Liver (tissue), 9 donors: ENCODE results near the gene OTUD3. TPM values are rescaled to one million over a fixed set of nuclear protein-coding genes. Genes with fewer than 3 reads are reported as not detected.

ENCODE experiments used
- DNase-seq: peaks from one replicate; pipeline ENCODE4 v3.0.0-alpha.2; 2017; ENCODE audit warnings: low spot score
- H3K27ac ChIP-seq, 2 donors: one replicate each; pipeline ENCODE4 v1.7.0; 2013; ENCODE audit warnings: inconsistent platforms in 2 of 2, low read length in 2 of 2, control low read depth in 1 of 2, low read depth in 1 of 2, mild to moderate bottlenecking in 1 of 2
- H3K27me3 ChIP-seq, 4 donors: one replicate each; pipeline versions ENCODE4 v1.6.1 to v1.7.0; 2013; ENCODE audit warnings: low read length in 3 of 4, inconsistent platforms in 1 of 4, mild to moderate bottlenecking in 1 of 4, moderate library complexity in 1 of 4; ENCODE audit not compliant: control insufficient read depth in 4 of 4, insufficient read depth in 4 of 4
- H3K36me3 ChIP-seq, 4 donors: one replicate each; pipeline versions ENCODE4 v1.6.1 to v1.7.0; 2013; ENCODE audit warnings: low read length in 3 of 4, mild to moderate bottlenecking in 3 of 4, low read depth in 1 of 4, moderate library complexity in 1 of 4; ENCODE audit not compliant: control insufficient read depth in 4 of 4, insufficient read depth in 3 of 4
- H3K4me1 ChIP-seq, 4 donors: one replicate each; pipeline versions ENCODE4 v1.6.1 to v1.7.0; 2013; ENCODE audit warnings: low read length in 3 of 4, mild to moderate bottlenecking in 3 of 4, moderate library complexity in 1 of 4; ENCODE audit not compliant: control insufficient read depth in 4 of 4, insufficient read depth in 4 of 4
- H3K4me3 ChIP-seq, 3 donors: one replicate each; pipeline versions ENCODE4 v1.6.1 to v1.7.0; 2013; ENCODE audit warnings: low read length in 3 of 3, control low read depth in 1 of 3, low read depth in 1 of 3, mild to moderate bottlenecking in 1 of 3
- H3K9ac ChIP-seq, 2 donors: one replicate each; pipeline ENCODE4 v1.7.0; 2013; ENCODE audit warnings: low read length in 2 of 2, mild to moderate bottlenecking in 2 of 2, moderate library complexity in 2 of 2, control low read depth in 1 of 2, low read depth in 1 of 2
- H3K9me3 ChIP-seq, 4 donors: one replicate each; pipeline versions ENCODE4 v1.6.1 to v1.7.0; 2013; ENCODE audit warnings: low read length in 3 of 4; ENCODE audit not compliant: control insufficient read depth in 4 of 4
- FOXA2 ChIP-seq: IDR thresholded peaks from 2 replicates; pipeline ENCODE4 v1.6.1; 2016; ENCODE audit warnings: antibody characterized with exemption
- JUND ChIP-seq, 2 donors: IDR thresholded peaks; 2 replicates each; pipeline ENCODE4 v1.6.1; 2016; ENCODE audit warnings: antibody characterized with exemption in 2 of 2
- RAD21 ChIP-seq, 2 donors: IDR thresholded peaks; 2 replicates each; pipeline ENCODE4 v1.6.1; 2016; ENCODE audit warnings: antibody characterized with exemption in 2 of 2, mild to moderate bottlenecking in 2 of 2
- RXRA ChIP-seq, 2 donors: IDR thresholded peaks; 2 replicates each; pipeline ENCODE4 v1.6.1; 2017 to 2018; ENCODE audit warnings: antibody characterized with exemption in 2 of 2, mild to moderate bottlenecking in 1 of 2
- SP1 ChIP-seq: IDR thresholded peaks from 2 replicates; pipeline ENCODE4 v1.6.1; 2018; ENCODE audit warnings: antibody characterized with exemption, mild to moderate bottlenecking
- YY1 ChIP-seq: IDR thresholded peaks from 2 replicates; pipeline ENCODE4 v1.6.1; 2016; ENCODE audit warnings: antibody characterized with exemption, mild to moderate bottlenecking
- WGBS: extraction: QIAGEN DNeasy Blood & Tissue Kit; methylation state at CpG from one replicate; pipeline ENCODE4 v1.1.7; 2013; 5-methylcytosine and 5-hydroxymethylcytosine counted together
- polyA plus RNA-seq, 2 donors: library from polyadenylated mRNA; stranded (reverse) in 1 of 2; unstranded in 1 of 2; fragments of 200-250 nt in 1 of 2; fragments of >200 nt in 1 of 2; fragmentation: Nextera tagmentation in 1 of 2; extraction: Ambion mirVana in 1 of 2; gene quantifications; one replicate each; pipeline versions ENCODE4 v1.2.1 to v1.2.3, GENCODE V29; 2013 to 2015
- total RNA-seq, 2 donors: library from RNA; depleted of rRNA; stranded (reverse); fragments of >200 nt; gene quantifications; one replicate each; pipeline ENCODE4 v1.2.3, GENCODE V29; 2014
- TF ChIP-seq, protein P1 (sequence below): fragments of 150-350 bp; IDR thresholded peaks from 2 replicates; pipeline ENCODE4 v1.5.1; 2017; ENCODE audit warnings: improper control_type of control experiment, low read depth, low read length; ENCODE audit not compliant: missing input control
- TF ChIP-seq, protein P2 (sequence below): IDR thresholded peaks from 2 replicates; pipeline ENCODE4 v1.6.1; 2016; ENCODE audit warnings: antibody characterized with exemption
- TF ChIP-seq, protein P3 (sequence below): IDR thresholded peaks from 2 replicates; pipeline ENCODE4 v1.6.1; 2016; ENCODE audit warnings: antibody characterized with exemption, mild to moderate bottlenecking
- TF ChIP-seq, protein P4 (sequence below): IDR thresholded peaks from 2 replicates; pipeline ENCODE4 v1.6.1; 2016; ENCODE audit warnings: antibody characterized with exemption
- donor health status: healthy.
- donor health status: healthy.
- donor health status: healthy.
- donor health status: healthy.
- donor health status: healthy.

OTUD3 gene
- total and polyA plus RNA-seq, 4 donors: 0.36 to 4.0 (median 2.1) TPM

- TF ChIP-seq, protein P1, sequence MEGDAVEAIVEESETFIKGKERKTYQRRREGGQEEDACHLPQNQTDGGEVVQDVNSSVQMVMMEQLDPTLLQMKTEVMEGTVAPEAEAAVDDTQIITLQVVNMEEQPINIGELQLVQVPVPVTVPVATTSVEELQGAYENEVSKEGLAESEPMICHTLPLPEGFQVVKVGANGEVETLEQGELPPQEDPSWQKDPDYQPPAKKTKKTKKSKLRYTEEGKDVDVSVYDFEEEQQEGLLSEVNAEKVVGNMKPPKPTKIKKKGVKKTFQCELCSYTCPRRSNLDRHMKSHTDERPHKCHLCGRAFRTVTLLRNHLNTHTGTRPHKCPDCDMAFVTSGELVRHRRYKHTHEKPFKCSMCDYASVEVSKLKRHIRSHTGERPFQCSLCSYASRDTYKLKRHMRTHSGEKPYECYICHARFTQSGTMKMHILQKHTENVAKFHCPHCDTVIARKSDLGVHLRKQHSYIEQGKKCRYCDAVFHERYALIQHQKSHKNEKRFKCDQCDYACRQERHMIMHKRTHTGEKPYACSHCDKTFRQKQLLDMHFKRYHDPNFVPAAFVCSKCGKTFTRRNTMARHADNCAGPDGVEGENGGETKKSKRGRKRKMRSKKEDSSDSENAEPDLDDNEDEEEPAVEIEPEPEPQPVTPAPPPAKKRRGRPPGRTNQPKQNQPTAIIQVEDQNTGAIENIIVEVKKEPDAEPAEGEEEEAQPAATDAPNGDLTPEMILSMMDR: no peak
- TF ChIP-seq, protein P2, sequence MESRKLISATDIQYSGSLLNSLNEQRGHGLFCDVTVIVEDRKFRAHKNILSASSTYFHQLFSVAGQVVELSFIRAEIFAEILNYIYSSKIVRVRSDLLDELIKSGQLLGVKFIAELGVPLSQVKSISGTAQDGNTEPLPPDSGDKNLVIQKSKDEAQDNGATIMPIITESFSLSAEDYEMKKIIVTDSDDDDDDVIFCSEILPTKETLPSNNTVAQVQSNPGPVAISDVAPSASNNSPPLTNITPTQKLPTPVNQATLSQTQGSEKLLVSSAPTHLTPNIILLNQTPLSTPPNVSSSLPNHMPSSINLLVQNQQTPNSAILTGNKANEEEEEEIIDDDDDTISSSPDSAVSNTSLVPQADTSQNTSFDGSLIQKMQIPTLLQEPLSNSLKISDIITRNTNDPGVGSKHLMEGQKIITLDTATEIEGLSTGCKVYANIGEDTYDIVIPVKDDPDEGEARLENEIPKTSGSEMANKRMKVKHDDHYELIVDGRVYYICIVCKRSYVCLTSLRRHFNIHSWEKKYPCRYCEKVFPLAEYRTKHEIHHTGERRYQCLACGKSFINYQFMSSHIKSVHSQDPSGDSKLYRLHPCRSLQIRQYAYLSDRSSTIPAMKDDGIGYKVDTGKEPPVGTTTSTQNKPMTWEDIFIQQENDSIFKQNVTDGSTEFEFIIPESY: no peak
- TF ChIP-seq RXRA (IDR thresholded peaks at IDR 0.05): no peak
Measured at GRCh38 chr1:19894218-19894617, 12.0 kb downstream of the OTUD3 start (continued).

DNA sequence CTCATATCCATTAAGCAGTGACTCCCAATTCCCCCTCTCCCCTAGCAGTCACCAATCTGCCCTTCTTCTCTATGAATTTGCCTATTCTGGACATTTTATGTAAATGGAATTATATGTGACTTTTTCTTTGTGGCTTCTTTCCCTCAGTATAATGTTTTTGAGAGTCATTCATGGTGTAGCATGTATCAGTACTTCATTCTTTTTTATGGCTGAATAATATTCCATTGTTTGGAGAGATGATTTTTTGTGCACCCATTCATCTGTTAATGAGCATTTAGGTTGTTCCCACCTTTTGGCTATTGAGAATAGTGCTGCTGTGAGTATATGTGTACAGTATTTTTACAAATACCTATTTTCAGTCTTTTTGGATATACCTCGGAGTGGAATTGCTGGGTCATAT is 19.5 kb downstream of the OTUD3 start:
- 100% methylated on average over 1 of the region's 1 CpG for WGBS

GRCh38 chr1:19903621-19904020 is 21.4 kb downstream of the OTUD3 start:
- DNase-seq: no peak
- H3K27ac ChIP-seq: no peak overlapping the region
- H3K36me3 ChIP-seq: peaks cover 4 to 49% (median 33%) of the 10 kb centered on the region in 4 donors
- H3K9me3 ChIP-seq: no peaks in the 10 kb centered on the region
- no peak overlapping the region for H3K4me3 ChIP-seq
- H3K4me1 ChIP-seq: no peaks in the 10 kb centered on the region
- H3K27me3 ChIP-seq: no peaks in the 10 kb centered on the region
- H3K9ac ChIP-seq: no peak overlapping the region
- 96% methylated on average over 7 of the region's 7 CpGs for WGBS
- no peak for TF ChIP-seq RXRA (IDR thresholded peaks at IDR 0.05)
- TF ChIP-seq, protein P3, sequence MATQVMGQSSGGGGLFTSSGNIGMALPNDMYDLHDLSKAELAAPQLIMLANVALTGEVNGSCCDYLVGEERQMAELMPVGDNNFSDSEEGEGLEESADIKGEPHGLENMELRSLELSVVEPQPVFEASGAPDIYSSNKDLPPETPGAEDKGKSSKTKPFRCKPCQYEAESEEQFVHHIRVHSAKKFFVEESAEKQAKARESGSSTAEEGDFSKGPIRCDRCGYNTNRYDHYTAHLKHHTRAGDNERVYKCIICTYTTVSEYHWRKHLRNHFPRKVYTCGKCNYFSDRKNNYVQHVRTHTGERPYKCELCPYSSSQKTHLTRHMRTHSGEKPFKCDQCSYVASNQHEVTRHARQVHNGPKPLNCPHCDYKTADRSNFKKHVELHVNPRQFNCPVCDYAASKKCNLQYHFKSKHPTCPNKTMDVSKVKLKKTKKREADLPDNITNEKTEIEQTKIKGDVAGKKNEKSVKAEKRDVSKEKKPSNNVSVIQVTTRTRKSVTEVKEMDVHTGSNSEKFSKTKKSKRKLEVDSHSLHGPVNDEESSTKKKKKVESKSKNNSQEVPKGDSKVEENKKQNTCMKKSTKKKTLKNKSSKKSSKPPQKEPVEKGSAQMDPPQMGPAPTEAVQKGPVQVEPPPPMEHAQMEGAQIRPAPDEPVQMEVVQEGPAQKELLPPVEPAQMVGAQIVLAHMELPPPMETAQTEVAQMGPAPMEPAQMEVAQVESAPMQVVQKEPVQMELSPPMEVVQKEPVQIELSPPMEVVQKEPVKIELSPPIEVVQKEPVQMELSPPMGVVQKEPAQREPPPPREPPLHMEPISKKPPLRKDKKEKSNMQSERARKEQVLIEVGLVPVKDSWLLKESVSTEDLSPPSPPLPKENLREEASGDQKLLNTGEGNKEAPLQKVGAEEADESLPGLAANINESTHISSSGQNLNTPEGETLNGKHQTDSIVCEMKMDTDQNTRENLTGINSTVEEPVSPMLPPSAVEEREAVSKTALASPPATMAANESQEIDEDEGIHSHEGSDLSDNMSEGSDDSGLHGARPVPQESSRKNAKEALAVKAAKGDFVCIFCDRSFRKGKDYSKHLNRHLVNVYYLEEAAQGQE: no peak
- no peak for TF ChIP-seq FOXA2
- TF ChIP-seq, protein P2: no peak
- no peak for TF ChIP-seq YY1
- TF ChIP-seq SP1: no peak
- no peak for TF ChIP-seq RAD21 (IDR thresholded peaks at IDR 0.05)
- TF ChIP-seq JUND (IDR thresholded peaks at IDR 0.05): no peak

More for the DNA sequence above, 19.5 kb downstream of the OTUD3 start:
- DNase-seq: no peak
- no peaks in the 10 kb centered on the region for H3K4me1 ChIP-seq
- H3K27ac ChIP-seq: no peak overlapping the region
- H3K36me3 ChIP-seq: peaks cover 5 to 36% (median 16%) of the 10 kb centered on the region in 4 donors
- H3K27me3 ChIP-seq: no peaks in the 10 kb centered on the region
- no peak overlapping the region for H3K9ac ChIP-seq
- H3K4me3 ChIP-seq: no peak overlapping the region
- TF ChIP-seq, protein P2: no peak
- TF ChIP-seq, protein P4, sequence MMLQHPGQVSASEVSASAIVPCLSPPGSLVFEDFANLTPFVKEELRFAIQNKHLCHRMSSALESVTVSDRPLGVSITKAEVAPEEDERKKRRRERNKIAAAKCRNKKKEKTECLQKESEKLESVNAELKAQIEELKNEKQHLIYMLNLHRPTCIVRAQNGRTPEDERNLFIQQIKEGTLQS: no peak
- TF ChIP-seq SP1 (no peak), RXRA (IDR thresholded peaks at IDR 0.05) (no peak)
- TF ChIP-seq, protein P1: no peak
- no peaks in the 10 kb centered on the region for H3K9me3 ChIP-seq
